GM12872 (cell line): Measurements from ENCODE around the gene CHN2.

Experiments used
- TF ChIP-seq, protein P1 (sequence below): IDR thresholded peaks from 3 replicates; pipeline ENCODE4 v1.5.1; 2011; ENCODE audit warnings: low read depth, mild to moderate bottlenecking, low read length, moderate library complexity; ENCODE audit not compliant: insufficient read depth

The CHN2 gene

DNA sequence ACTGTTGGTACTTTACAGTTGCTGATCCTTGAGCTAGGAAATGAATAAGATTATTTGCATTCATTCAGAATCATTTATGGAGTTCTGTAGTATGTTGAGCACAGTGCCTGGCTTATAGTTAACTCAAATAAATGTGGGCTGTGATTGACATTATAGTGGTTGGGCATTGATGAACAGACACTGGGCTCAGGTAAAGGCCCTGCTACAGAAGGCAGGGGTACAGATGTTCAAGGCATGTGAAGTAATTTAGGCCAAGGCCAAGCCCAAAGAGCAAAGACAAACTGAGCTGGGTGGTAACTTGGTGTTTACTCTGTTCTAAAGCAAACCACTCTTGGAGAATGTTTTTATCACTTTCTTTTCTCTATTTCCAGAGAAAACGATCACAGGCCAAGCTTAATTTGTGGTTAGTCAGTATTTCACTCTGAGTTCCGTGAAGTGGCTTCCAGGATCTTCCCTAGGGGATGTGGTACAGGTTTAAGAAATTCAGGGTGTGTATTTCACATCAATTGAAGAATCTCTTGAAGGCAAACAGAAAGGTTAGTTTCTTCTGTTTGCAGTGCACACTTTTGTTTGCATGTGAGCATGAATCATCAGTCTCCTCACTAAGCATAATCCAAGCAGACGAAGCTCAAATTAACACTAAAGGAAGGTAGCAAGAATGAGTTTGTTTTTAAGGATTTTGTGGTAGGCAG, 255.1 kb downstream of the CHN2 start:
- TF ChIP-seq, protein P1, sequence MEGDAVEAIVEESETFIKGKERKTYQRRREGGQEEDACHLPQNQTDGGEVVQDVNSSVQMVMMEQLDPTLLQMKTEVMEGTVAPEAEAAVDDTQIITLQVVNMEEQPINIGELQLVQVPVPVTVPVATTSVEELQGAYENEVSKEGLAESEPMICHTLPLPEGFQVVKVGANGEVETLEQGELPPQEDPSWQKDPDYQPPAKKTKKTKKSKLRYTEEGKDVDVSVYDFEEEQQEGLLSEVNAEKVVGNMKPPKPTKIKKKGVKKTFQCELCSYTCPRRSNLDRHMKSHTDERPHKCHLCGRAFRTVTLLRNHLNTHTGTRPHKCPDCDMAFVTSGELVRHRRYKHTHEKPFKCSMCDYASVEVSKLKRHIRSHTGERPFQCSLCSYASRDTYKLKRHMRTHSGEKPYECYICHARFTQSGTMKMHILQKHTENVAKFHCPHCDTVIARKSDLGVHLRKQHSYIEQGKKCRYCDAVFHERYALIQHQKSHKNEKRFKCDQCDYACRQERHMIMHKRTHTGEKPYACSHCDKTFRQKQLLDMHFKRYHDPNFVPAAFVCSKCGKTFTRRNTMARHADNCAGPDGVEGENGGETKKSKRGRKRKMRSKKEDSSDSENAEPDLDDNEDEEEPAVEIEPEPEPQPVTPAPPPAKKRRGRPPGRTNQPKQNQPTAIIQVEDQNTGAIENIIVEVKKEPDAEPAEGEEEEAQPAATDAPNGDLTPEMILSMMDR: no peak

DNA sequence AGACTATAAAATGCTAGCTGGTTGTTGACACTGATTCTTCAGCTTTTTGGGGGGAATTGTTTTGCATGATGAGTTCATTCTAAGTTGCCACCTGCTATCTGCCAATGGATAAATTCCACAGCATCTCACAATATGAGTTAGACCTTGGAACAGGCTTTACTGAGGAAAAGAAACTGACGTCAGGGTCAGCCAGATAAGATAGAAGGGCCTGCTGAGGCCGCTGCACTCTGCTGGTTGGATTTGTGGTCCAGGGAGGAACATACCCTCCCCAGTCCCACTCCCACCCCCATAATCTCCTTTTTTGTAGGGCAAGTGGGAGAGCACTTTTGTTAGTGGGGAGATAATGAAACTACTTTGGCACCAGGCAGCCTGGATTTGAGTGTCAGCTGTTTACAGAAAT, 258.4 kb downstream of the CHN2 start:
- TF ChIP-seq, protein P1: no peak

DNA sequence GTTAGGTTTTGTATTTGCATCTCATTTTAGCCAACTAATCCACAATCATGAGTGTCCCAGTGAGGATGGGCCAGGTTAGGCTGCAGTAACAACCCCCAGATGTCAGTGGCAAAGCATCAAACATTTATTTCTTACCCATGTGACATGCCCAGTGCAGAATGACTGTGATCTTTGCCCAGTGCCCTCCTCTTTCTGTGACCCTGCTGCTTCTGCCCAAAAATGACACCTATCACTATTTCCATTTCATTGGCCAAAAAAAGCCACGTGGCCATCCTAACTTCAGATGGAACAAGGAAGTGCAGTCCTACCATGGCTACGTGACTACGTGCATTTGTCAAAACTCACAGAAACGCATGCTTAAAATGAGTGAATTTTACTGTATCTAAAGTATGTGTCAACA, 259.9 kb downstream of the CHN2 start:
- TF ChIP-seq, protein P1: no peak

DNA sequence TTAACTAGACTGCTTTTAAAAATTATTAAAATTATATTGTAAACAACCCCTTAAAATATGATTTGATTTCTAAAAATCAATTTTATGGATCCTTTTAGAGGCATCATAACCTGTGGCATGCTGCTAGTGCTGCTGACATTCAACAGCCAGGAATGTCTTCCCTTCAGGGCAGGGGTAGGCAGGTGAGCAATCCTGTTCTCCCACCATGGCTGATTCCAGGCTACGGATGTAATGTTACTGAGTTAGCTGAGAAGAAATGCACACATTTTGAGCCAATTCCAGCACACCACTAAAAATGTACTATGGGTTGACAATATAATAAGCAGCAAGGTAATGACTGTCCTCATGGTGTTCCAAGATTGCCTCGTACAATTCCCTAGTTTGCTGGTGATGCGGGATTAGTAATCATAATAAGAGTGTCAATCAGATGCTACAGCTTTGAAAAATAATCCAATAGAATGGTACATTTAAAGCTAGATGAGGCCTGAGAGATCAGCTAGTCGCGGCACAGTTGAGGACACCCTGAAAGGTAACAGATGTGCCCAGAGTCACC, 260.4 kb downstream of the CHN2 start:
- TF ChIP-seq, protein P1: no peak

DNA sequence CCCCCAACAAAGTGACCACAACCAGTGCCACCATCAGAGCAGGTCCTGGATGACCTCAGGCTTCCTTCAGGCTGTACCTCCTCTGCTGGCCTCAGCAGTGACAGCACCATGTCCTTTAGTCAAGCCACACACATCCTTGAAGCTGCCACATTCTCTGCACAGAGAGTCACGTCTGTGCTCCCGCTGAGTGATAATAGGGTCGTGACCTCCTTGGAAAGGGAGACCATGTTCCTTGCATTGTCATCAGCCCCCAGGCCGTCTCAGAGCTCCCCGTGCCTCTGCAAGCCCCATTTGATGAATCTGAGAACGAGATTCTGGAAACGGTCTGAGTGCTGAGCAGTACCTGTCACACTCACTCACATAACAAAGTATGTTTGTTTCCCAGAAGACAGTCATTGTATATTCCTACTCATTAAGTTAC, 262.6 kb downstream of the CHN2 start:
- TF ChIP-seq, protein P1: no peak

DNA sequence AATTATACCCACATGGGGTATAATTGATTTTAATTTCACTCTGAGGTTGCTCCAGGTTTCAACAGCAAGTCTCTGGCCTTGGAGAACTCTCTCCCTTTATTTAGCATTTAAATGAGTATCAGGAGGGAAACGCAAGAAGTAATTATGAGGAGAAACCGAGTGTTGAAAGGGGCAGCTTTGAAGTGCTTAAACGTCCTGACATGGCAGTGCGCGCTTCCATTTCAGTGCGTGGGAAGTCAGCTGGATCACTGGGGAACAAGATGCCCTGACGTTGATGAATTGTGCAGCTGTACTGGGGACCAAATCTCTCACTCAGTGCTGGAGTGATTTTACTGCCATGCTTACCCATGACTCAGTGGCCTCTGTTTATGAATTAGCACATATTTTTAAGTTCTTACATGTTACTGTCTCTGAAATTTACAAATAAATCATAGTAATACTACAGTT, 263.0 kb downstream of the CHN2 start:
- TF ChIP-seq, protein P1: no peak

DNA sequence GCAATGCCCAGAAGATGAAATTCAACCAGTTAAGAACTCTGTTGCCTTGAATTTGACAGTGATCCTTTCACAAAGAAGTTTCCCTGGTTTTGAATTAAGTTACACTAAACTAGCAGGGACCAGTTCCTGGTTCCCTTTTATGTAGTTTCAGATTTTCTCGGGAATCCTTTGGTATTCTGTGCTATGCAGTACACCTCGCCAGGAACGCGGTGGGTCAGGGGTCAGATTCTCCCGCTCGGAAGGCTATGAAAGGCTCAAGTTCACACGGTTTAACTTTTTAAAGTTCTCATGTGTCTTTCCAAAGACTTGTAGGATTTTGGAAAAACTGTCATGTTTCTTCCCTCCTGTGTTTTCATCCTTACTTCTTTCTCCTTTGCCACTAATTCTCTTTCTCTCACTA, 264.4 kb downstream of the CHN2 start:
- TF ChIP-seq, protein P1: no peak
